ENCODE measurements around the gene B3GAT2. TPM values are rescaled to one million over a fixed set of nuclear protein-coding genes. Genes with fewer than 3 reads are reported as not detected.

B3GAT2 gene
- total RNA-seq, 2 experiments from 2014 or later = not detected

GRCh38 chr6:70849348-70850069 lies 107.4 kb downstream of the B3GAT2 start:
- BruUV-seq (replicated peaks) = no TSS peak
- Histone ChIP-seq H3K36me3 (ENCODE audit: insufficient read depth, low read length) (no peaks in the 10 kb centered on the region; the same call in 1 of the 2 replicates), H3K4me3 (ENCODE audit: low read depth, low read length, poor library complexity, severe bottlenecking) (no peak overlapping the region), H3K9me3 (ENCODE audit: low read length) (peaks cover 4% of the 10 kb centered on the region; the same call in 1 of the 2 replicates), H3K79me2 (ENCODE audit: insufficient read depth, low read depth, low read length) (no peaks in the 10 kb centered on the region), H3K4me2 (ENCODE audit: low read length) (no peak overlapping the region), H3K27ac (ENCODE audit: low read depth, low read length, poor library complexity, severe bottlenecking) (no peak overlapping the region), H3K9me2 (ENCODE audit: insufficient read depth, low read length) (no peaks in the 10 kb centered on the region), H3K4me1 (ENCODE audit: insufficient read depth, low read length, poor library complexity, severe bottlenecking) (no peaks in the 10 kb centered on the region), H2AFZ (ENCODE audit: low read length) (no peak overlapping the region), H4K20me1 (ENCODE audit: insufficient read depth, low read length) (no peaks in the 10 kb centered on the region)
- DNase-seq (ENCODE audit: low spot score) = no peak
- ChIA-PET CTCF (ENCODE audit: unreplicated experiment) (interaction anchor here (0.6 kb wide), 1 partner anchor 151 kb away, joined by 3 read pairs; no protein-coding TSS in a partner anchor), POLR2A (interaction anchor here (0.9 kb wide), 1 partner anchor 15 kb away, joined by 3 read pairs; no protein-coding TSS in a partner anchor)
- TF ChIP-seq EZH2phosphoT487 (IDR thresholded peaks at IDR 0.05; ENCODE audit: borderline replicate concordance, low read depth, low read length) (no peak), CTCF (conservative IDR thresholded peaks at IDR 0.05; ENCODE audit: low read length) (no peak)
- intact Hi-C loops (cut with micrococcal nuclease; ENCODE audit: unreplicated experiment) = no loop called here

- TF ChIP-seq CTCF (conservative IDR thresholded peaks at IDR 0.05; ENCODE audit: low read length) = no peak
- TF ChIP-seq EZH2phosphoT487 (IDR thresholded peaks at IDR 0.05; ENCODE audit: borderline replicate concordance, low read depth, low read length) = no peak
Measured at GRCh38 chr6:70847106-70848084, 109.5 kb downstream of the B3GAT2 start.

More at GRCh38 chr6:70847106-70848084, 109.5 kb downstream of the B3GAT2 start:
- Histone ChIP-seq H4K20me1 (ENCODE audit: insufficient read depth, low read length) (no peaks in the 10 kb centered on the region), H3K4me2 (ENCODE audit: low read length) (no peak overlapping the region), H3K27ac (ENCODE audit: low read depth, low read length, poor library complexity, severe bottlenecking) (no peak overlapping the region), H3K79me2 (ENCODE audit: insufficient read depth, low read depth, low read length) (no peaks in the 10 kb centered on the region), H3K36me3 (ENCODE audit: insufficient read depth, low read length) (no peaks in the 10 kb centered on the region; the same call in 1 of the 2 replicates), H2AFZ (ENCODE audit: low read length) (no peak overlapping the region), H3K4me3 (ENCODE audit: low read depth, low read length, poor library complexity, severe bottlenecking) (no peak overlapping the region), H3K9me3 (ENCODE audit: low read length) (peaks cover 4% of the 10 kb centered on the region; the same call in 1 of the 2 replicates), H3K4me1 (ENCODE audit: insufficient read depth, low read length, poor library complexity, severe bottlenecking) (no peaks in the 10 kb centered on the region), H3K9me2 (ENCODE audit: insufficient read depth, low read length) (no peaks in the 10 kb centered on the region)
- ChIA-PET POLR2A (interaction anchor here (1.8 to 2.8 kb wide), 2 partner anchors 9 to 10 kb away, joined by 6 to 14 read pairs; no protein-coding TSS in a partner anchor), CTCF (ENCODE audit: unreplicated experiment) (no interaction called here)
- intact Hi-C loops (cut with micrococcal nuclease; ENCODE audit: unreplicated experiment) = no loop called here
- DNase-seq (ENCODE audit: low spot score) = no peak
- no TSS peak for BruUV-seq (replicated peaks)
